Measurements from ENCODE around the gene USP43.

Gene USP43

GRCh38 chr17:9693755-9694154, 48.4 kb downstream of the USP43 start:
- H3K9me3 ChIP-seq (ENCODE audit: control insufficient read depth, insufficient read depth, low read depth, low read length): no peaks in the 10 kb centered on the region
- H3K27ac ChIP-seq (ENCODE audit: extremely low read depth, low read depth, low read length): no peak overlapping the region
- CTCF ChIA-PET: interaction anchor here (0.6 kb wide), 1 partner anchor 50 kb away, joined by 3 read pairs; no protein-coding TSS in a partner anchor
- H3K4me1 ChIP-seq (ENCODE audit: control insufficient read depth, insufficient read depth, low read length): no peaks in the 10 kb centered on the region
- no peak overlapping the region for H3K4me3 ChIP-seq (ENCODE audit: low read depth, low read length)
- POLR2A ChIA-PET: no interaction called here
- peaks cover 4 to 28% of the 10 kb centered on the region in 2 experiments; a peak in 2 of 3 replicates for H3K36me3 ChIP-seq (ENCODE audit: control insufficient read depth in 2 of 2, insufficient read depth in 1 of 2, low read length in 2 of 2)
- TF ChIP-seq RBAK (tag by site-specific recombination; IDR thresholded peaks at IDR 0.05) (no peak), ZNF24 (tag by site-specific recombination; IDR thresholded peaks at IDR 0.05) (no peak), MEIS1 (CRISPR knock-in tag; IDR thresholded peaks at IDR 0.05; ENCODE audit: borderline replicate concordance) (no peak), ZBTB1 (tag by site-specific recombination; IDR thresholded peaks at IDR 0.05) (no peak), YY2 (tag by site-specific recombination; IDR thresholded peaks at IDR 0.05) (no peak), ZBTB21 (tag by site-specific recombination; IDR thresholded peaks at IDR 0.05) (no peak), ZNF239 (tag by site-specific recombination; IDR thresholded peaks at IDR 0.05) (no peak), ZBTB44 (tag by site-specific recombination; IDR thresholded peaks at IDR 0.05) (no peak), PRDM10 (tag by site-specific recombination; IDR thresholded peaks at IDR 0.05) (no peak), ZNF501 (tag by site-specific recombination; IDR thresholded peaks at IDR 0.05) (no peak), KLF9 (tag by site-specific recombination; IDR thresholded peaks at IDR 0.05; ENCODE audit: low read depth) (no peak), ZNF623 (tag by site-specific recombination; IDR thresholded peaks at IDR 0.05) (no peak), ZNF26 (tag by site-specific recombination; IDR thresholded peaks at IDR 0.05) (no peak), ZNF660 (tag by site-specific recombination; IDR thresholded peaks at IDR 0.05) (no peak), ZNF610 (tag by site-specific recombination; IDR thresholded peaks at IDR 0.05; ENCODE audit: borderline replicate concordance) (no peak), ZNF664 (tag by site-specific recombination; IDR thresholded peaks at IDR 0.05) (no peak), ZNF621 (tag by site-specific recombination; IDR thresholded peaks at IDR 0.05) (no peak), ZNF658 (tag by site-specific recombination; IDR thresholded peaks at IDR 0.05) (no peak)

- Histone ChIP-seq H3K4me1 (ENCODE audit: control insufficient read depth, insufficient read depth, low read length) (no peaks in the 10 kb centered on the region), H3K4me3 (ENCODE audit: low read depth, low read length) (no peak overlapping the region), H3K9me3 (ENCODE audit: control insufficient read depth, insufficient read depth, low read depth, low read length) (no peaks in the 10 kb centered on the region), H3K27ac (ENCODE audit: extremely low read depth, low read depth, low read length) (no peak overlapping the region), H3K36me3 (ENCODE audit: control insufficient read depth in 2 of 2, insufficient read depth in 1 of 2, low read length in 2 of 2) (peaks cover 4 to 35% of the 10 kb centered on the region in 2 experiments; a peak in 2 of 3 replicates)
- ChIA-PET CTCF (no interaction called here), POLR2A (interaction anchor here (0.6 kb wide), 2 partner anchors 174 to 897 kb away, joined by 3 read pairs; no protein-coding TSS in a partner anchor)
- TF ChIP-seq ZNF221 (tag by site-specific recombination; IDR thresholded peaks at IDR 0.05; ENCODE audit: borderline replicate concordance) (no peak), GLI2 (tag by site-specific recombination; IDR thresholded peaks at IDR 0.05; ENCODE audit: borderline replicate concordance, low read depth) (no peak), ZFP3 (tag by site-specific recombination; IDR thresholded peaks at IDR 0.05; ENCODE audit: low read depth) (no peak), ZNF664 (tag by site-specific recombination; IDR thresholded peaks at IDR 0.05) (no peak)
Measured at GRCh38 chr17:9696279-9697044, 51.1 kb downstream of the USP43 start.

All from HEK293 (cell line).